ENCODE measurements around the gene TFCP2.
"Not testable (repeated sequence)": the region's sequence is repeated elsewhere in the genome, so short reads cannot be mapped to it uniquely, and the experiment has no call there.

TFCP2 gene

DNA sequence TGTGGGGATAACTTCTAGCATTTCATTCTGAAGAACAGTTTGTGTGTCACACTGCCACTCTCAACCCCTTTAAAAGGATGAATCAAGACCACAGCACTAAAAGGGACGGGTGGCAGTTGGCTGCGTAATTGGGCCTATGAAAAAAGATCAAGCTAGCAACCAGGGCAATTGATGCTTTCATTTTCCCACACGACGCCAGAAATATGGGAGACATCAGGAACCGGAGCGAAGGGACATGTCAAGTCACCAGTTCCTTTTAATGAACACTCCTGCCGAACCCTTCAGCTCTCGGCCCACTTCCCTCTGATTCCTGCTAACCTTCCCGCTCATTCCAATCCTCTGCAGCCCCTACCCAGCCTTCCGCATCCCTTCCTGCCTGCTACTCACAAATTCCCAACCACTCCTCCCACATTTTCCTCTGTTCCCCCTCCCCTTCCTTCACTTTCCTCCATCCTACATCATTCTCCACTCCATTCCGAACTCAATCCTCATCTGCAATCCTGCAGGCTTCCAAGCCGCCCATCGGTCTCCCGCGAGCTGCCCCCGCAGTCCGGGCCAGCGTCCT, 90.3 kb downstream of the TFCP2 start:
- DNase-seq (ENCODE audit: low spot score) = peak; percentile 40

DNA sequence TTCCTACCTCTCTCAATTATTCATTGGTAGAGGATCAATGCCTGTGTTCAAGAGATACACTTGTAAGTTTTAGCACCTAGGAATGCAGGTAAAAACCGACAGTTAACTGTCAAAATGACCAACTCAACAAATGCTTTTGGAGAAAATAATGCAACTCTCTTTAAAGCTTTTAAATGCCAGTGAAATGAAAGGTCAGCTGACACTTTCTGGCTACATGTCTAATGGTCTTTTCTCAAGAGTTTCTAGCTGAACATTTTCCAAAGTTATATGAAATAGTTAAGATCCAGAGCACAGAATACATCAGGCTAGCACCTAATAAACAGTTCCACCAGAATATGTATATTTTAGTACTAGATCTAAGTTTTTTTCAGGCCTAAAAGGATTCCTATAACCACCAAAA, 91.5 kb downstream of the TFCP2 start:
- no peak for DNase-seq (ENCODE audit: low spot score)

DNA sequence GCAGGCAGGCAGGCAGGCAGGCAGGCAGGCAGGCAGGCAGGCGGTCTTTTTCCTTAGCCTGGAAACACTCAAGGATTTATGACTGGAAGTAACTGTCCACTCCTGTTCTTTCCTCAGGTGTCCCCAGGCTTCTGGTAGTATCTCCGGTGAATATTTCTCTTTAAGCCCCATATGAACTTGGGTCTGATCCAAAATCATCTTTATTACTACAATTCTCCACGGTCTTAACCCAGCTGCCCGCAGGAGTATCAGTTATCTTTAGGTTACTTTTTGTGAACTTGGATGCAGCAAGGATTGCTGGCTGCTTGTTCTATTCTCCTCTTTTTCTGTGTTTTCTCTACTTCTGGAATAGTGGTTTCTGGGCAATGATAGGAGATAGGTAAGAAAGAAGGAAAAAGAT, 92.8 kb downstream of the TFCP2 start:
- DNase-seq (ENCODE audit: low spot score) = no peak

DNA sequence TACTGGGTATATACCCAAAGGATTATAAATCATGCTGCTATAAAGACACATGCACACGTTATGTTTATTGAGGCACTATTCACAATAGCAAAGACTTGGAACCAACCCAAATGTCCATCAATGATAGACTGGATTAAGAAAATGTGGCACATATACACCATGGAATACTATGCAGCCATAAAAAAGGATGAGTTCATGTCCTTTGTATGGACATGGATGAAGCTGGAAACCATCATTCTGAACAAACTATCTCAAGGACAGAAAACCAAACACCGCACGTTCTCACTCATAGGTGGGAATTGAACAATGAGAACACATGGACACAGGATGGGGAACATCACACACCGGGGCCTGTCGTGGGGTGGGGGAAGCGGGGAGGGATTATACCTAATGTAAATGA, 94.1 kb downstream of the TFCP2 start:
- DNase-seq (ENCODE audit: low spot score) = not testable (repeated sequence)

- DNase-seq (ENCODE audit: low spot score) = not testable (repeated sequence)
Observed at GRCh38 chr12:51078346-51078745, 94.6 kb downstream of the TFCP2 start.

GRCh38 chr12:51077930-51078329, 95.0 kb downstream of the TFCP2 start:
- DNase-seq (ENCODE audit: low spot score) = peak; percentile 37

GRCh38 chr12:51076236-51076930, 96.6 kb downstream of the TFCP2 start:
- no peak for DNase-seq (ENCODE audit: low spot score)

DNA sequence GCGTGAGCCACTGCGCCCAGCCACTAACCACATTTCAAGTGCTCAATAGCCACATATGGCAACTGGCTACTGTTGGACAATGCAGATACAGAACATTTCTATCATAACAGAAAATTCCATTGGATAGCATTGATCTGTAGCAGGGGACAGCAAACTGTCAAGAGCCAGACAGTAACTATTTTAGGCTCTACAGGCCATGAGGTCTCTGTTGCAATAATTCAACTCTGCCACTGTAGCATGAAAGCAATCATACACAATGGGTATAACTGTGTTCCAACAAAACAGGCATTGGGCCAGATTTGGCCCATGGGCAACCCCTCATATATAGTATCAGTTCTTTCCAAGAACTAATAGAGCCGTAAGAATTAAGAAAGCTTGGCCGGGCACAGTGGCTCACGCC, 97.5 kb downstream of the TFCP2 start:
- no peak for DNase-seq (ENCODE audit: low spot score)

DNA sequence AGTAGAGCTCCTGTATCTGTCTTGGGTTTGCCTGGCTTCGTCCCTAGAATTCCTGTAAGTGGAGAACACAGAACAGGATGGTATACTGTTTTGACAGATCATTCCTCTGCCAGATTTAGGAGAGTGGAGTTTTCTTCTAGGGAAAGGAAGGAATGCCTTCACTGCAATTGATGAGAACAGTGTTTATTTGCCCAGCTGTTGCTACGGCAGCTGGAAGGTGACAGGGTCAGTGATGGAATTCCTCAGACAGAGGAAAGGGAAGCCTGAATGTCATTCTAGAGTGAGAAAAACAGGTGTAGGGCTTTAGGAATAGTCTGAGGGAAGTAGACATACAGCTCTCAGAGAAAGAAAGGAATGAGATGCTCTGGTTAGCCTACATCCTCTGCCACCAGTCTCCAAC, 101.3 kb downstream of the TFCP2 start:
- DNase-seq (ENCODE audit: low spot score) = no peak

DNA sequence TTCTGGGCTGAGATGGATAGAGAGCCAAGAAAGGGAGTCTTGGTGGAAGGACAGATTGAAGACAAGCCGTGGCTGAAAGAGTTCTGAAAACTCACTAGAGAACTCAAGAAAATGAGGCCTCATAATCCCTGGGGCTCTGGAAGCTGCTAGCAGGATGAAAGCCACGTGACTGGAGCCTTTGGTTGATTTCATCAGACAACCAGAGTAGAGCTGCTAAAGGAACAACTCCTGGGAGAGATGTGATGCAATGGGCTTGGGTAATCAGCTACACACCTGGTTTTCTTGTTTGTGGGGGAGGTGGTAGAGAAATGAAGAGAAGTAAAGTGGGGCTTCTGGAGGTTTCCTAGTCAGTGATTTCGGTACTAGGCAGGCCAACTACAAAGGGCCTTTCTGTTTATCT, 102.9 kb downstream of the TFCP2 start:
- no peak for DNase-seq (ENCODE audit: low spot score)

DNA sequence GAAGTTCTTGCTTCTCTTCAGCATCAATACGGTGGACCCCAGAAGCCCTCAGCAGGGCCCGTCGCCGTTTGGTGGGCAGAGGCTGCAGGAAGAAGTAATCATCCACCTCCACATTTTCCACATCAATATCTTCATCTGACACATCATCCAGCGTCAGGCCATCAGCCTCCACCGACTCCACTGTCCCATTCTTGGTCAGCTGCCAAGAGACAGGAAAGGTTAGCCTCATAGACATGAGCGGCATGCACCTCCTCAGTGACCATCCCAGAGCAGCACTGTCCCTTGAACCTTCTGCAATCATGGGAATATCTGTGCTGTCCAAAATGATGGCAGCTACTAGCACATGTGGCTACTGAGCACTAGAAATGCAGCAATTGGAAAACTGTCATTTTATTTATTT, 105.2 kb downstream of the TFCP2 start:
- no peak for DNase-seq (ENCODE audit: low spot score)

- no peak for DNase-seq (ENCODE audit: low spot score)
Observed at GRCh38 chr12:51067229-51067628, 105.7 kb downstream of the TFCP2 start.

DNA sequence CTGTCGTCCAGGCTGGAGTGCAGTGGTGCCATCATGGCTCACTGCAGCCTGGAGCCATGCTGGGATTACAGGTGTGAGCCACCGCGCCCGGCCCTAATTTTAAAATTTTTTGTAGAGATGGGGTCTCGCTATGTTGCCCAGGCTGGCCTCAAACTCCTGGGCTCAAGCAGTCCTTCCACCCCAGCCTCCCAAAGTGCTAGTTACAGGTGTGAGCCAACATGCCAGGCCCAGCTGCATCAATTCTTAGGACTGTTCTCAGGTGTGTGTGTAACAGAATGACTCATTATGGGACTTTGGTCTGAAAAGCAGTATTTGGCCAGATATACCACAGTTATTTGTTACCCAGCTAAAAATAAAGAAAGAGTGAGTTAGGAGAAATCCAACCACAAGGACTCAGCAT, 107.4 kb downstream of the TFCP2 start:
- DNase-seq (ENCODE audit: low spot score) = no peak

GRCh38 chr12:51062631-51063397, 110.1 kb downstream of the TFCP2 start:
- DNase-seq (ENCODE audit: low spot score) = no peak

- DNase-seq (ENCODE audit: low spot score) = no peak
Observed at GRCh38 chr12:51059086-51059485, 113.8 kb downstream of the TFCP2 start.

DNA sequence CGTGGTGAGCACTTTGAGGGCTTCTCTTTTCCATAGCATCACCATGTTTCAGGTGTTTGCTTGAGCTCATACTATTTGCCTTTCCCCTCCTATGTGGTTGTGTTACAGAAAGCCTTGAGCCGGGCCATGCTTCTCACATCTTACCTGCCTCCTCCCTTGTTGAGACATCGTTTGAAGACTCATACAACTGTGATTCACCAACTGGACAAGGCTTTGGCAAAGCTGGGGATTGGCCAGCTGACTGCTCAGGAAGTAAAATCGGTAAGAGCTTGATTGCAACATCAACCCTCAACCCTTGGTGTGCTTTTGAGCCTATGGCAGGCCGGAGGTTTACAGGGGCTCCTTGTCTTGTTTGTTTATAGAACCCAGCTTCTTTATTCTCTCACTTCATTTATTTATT, 116.7 kb downstream of the TFCP2 start:
- DNase-seq (ENCODE audit: low spot score) = peak; percentile 30

DNA sequence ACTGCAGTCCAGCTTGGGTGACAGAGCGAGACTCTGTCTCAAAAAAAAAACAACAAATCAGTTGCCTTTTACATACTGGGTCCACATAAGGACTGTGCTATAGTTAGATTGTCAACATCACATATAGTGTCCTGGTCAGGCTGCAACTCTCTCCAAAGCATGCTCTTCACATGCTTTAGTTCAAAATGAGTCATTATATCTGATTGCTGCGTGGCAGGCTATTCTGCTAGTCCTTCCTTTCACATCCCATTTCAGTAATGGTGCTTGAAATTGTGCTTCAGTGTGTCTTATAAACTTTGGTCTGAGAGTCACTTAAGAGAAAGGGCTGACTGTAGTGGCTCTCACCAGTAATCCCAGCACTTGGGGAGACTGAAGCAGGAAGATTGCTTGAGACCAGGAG, 117.9 kb downstream of the TFCP2 start:
- DNase-seq (ENCODE audit: low spot score) = no peak

- no peak for DNase-seq (ENCODE audit: low spot score)
Observed at GRCh38 chr12:51051787-51052186, 121.1 kb downstream of the TFCP2 start.

GRCh38 chr12:51049525-51049924, 123.4 kb downstream of the TFCP2 start:
- DNase-seq (ENCODE audit: low spot score) = no peak

DNA sequence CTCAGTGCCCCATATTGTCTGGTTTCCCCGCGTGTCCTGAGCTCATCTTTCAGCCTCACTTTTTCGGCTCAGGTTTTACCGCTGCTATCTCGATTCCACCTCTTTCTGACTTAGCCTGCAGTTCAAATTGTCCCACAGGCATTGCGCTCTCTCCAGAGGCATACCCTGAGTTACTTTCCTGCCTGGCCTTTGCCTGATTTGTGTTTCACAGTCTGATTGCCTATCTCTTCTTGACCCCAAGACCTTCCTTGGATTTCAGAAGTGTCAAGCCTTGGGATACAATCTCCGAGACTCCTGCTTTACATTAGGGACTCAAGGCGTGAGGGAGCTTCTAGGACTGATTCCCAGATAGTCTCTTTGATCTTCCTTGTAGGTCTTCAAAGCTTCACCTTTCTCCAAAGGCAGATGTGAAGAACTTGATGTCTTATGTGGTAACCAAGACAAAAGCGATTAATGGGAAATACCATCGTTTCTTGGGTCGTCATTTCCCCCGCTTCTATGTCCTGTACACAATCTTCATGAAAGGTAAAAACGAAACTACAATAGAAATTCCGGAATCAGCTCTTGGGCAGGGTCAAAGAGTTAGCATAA, 124.2 kb downstream of the TFCP2 start:
- no peak for DNase-seq (ENCODE audit: low spot score)

GRCh38 chr12:51047655-51048540, 125.0 kb downstream of the TFCP2 start, which contains the start of gene LETMD1:
TSS of gene LETMD1 (plus strand) at chr12:51048327. CDS start at chr12:51048357, 30 bp downstream.
- DNase-seq (ENCODE audit: low spot score) = peak; percentile 98

Measured in kidney tubule cell (primary cell).